ENCODE measurements around the gene ZDHHC1. TPM values are rescaled to one million over a fixed set of nuclear protein-coding genes. Genes with fewer than 3 reads are reported as not detected.

Gene ZDHHC1
- total RNA-seq, 1 donor from 2014 or later, result 2.9 TPM

DNA sequence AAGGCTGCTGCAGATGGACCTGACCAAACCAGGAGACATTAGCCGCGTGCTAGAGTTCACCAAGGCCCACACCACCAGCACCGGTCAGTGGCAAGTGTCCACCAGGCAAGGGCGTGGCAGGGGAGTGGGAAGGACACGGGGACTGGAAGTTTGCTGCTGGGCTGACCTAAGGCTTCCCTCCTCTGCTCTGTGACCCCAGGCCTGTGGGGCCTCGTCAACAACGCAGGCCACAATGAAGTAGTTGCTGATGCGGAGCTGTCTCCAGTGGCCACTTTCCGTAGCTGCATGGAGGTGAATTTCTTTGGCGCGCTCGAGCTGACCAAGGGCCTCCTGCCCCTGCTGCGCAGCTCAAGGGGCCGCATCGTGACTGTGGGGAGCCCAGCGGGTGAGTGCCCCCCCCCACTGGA lies 19.5 kb upstream of the ZDHHC1 start:
- no peak for DNase-seq (ENCODE audit: missing footprints)
- no peak for ATAC-seq
- intact Hi-C loops (cut with DNase I), result no loop called here

DNA sequence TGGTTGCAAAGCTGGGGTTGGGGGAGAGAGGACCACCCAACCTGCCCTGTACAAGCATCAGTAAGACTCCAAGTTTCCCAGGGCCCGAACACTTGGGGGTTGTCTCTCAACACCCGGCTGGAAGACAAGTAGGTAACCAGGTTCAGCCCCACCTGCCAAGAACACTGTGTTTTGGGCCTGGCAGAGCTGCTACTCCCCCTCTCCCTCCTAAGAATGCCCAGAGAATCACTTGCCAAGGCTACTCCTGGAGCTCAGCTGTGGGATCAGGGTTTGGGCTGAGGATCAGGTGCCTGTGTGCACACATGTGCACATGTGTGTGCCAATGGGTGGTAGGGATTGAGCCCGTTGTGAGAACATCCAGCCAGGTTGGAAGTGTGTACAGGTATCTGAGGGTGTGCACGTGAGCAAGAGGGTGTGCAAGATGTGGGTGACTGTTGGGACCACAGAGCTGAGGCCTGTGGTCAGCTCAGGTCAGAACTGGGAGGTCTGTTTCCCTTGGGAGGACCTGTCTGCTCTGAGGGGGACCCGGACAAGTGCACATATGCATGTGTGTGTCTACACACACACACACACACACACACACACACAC lies 16.9 kb upstream of the ZDHHC1 start:
- ATAC-seq, result no peak
- intact Hi-C loops (cut with DNase I), result no loop called here
- DNase-seq (ENCODE audit: missing footprints), result no peak

DNA sequence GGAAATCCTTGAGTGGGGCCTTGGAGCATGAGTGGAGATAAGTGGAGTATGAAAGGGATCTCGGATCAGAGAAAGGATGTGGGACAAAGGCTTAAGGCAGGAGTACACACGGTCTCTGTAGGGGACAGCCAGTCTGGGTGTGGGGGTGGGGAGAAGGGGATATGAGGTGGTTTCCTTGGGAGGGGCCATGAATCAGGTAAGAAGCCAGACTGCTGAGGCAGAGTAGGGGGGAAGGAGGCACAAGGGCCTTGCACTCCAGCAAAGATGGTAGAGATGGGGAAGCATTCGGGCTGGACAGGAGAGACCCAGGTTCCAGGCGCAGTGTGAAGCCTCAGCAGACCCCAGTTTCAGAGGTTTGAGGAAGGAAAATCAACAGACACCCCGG lies 16.2 kb upstream of the ZDHHC1 start:
- DNase-seq (ENCODE audit: missing footprints) (no peak), ATAC-seq (no peak)
- intact Hi-C loops (cut with DNase I), result no loop called here

DNA sequence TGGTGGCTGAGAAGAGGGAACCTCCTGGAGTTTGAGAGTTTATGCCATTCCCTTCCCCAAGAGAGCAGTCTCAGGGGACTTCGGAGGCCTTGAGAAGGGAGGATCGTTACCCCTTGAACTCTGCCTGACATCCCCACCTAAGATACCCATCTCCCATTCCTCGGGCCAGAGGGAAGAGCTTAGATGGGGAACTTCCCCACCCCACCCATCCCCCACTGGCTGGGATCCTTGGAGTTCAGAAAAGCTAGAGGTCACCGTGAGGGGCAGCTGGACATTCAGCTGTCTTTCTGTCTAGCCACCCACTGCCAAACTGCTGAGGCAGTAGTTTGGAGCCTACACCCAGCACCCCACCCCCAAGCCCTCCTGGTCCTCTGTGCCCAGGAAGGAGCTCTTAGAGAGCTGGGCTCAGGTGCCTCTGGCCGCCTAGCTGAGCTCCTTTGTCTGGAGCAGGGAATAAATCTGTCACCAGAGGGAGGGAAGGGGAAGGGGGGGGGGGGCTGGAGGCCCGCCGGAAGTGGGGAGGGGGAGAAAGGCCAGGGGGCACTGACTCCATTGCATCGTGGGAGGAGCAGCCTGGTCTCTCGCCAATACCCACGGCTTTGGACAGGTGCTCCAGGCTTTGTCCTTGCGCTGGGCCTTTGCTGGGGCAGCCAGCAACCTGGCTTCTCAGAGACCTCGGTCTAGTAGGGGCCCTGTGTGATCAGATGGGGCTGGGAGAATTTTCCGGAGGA lies 15.7 kb upstream of the ZDHHC1 start:
- intact Hi-C loops (cut with DNase I), result no loop called here

DNA sequence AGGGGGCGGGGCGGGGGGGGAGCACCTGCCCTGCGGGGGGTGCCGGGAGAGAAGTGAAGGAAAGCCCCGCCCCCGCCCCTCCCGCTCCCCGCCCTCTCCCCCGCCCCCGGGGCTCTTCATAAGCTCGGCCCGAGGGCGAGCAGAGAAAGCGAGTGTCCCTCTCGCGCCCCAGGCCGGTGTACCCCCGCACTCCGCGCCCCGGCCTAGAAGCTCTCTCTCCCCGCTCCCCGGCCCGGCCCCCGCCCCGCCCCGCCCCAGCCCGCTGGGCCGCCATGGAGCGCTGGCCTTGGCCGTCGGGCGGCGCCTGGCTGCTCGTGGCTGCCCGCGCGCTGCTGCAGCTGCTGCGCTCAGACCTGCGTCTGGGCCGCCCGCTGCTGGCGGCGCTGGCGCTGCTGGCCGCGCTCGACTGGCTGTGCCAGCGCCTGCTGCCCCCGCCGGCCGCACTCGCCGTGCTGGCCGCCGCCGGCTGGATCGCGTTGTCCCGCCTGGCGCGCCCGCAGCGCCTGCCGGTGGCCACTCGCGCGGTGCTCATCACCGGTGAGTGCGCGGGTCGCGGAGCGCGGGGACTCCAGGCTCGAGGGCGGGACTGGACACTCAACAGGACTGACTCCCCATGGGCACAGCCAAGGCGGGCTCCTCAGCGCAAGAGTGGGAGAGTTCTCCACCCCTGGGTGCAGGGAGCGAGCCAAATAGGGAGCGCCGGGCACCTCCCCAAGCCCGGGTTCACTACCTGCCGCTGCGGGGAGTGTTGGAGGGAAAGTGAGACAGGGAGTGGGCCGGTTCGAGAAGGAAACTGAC lies 14.9 kb upstream of the ZDHHC1 start, which contains the start of gene HSD11B2:
HSD11B2 (plus strand) TSS at position 145 of the 798 bp plus-strand sequence; CDS start at position 273, 128 bp downstream.
- ATAC-seq (peak; percentile 53), DNase-seq (ENCODE audit: missing footprints) (peak; percentile 79)
- intact Hi-C loops (cut with DNase I), result no loop called here

More for the DNA sequence above, 15.7 kb upstream of the ZDHHC1 start:
- DNase-seq (ENCODE audit: missing footprints) (no peak), ATAC-seq (no peak)

DNA sequence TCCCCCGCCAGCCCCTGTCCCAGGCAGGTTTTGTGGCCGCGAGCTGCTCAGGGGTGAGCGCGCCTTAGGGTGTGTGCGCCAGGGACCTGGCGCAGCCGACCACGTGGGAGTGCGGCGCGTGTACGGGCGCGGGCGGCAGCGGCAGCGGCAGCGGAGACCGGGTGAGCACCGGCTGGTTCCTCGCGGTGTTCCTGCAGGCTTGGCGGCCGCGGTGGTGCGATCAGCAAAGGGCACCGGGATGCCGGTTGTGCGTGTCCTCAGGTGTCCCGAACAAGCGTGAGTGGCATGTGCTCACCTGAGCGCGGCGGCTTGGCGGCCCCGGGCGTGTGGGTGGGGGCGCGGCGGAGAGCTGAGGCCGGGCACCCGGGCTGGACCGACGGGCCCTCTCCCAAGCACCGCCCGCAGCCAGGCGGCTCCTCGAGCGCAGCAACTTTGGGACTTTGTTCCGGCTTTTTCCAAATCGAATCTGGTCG lies 14.3 kb upstream of the ZDHHC1 start:
- DNase-seq (ENCODE audit: missing footprints), result no peak
- intact Hi-C loops (cut with DNase I), result no loop called here
- ATAC-seq, result peak; percentile 23

DNA sequence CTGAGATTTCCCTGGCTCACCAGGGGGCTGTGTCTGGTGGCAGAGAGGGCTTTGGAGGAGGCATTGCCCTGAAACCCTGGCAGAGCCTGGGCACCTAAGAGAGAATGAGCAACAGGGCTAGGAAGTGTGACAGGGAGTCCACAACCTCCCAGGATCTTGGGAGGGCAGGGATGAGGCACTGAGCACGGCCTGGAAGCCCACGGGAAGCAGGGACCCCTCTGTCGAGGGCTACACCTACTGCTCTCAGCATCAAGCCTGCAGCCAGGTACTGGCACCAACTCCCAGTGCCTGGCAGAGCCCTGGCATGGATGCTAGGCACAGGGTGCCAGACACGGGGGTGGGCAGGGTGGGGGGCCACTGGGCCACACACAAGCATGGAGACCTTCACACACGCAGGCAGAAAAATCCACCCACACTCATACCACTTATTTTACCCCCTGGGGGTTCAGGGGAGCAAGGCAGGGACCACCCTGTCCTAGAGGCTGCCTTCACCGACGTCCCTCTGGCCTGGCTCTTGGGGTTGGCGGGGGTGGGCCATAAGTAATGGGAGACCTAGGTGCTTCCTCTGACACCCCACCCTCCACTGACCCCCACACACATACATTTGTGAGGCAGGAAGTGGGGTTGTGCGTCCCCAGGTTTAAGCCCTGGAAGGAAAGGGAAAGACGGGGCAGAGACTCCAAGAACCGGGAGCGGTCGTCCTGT lies 13.7 kb upstream of the ZDHHC1 start:
- no peak for DNase-seq (ENCODE audit: missing footprints)
- intact Hi-C loops (cut with DNase I), result loop anchor here (2.0 kb wide), 2 partner anchors 37 to 85 kb away; no protein-coding TSS in a partner anchor
- no peak for ATAC-seq

DNA sequence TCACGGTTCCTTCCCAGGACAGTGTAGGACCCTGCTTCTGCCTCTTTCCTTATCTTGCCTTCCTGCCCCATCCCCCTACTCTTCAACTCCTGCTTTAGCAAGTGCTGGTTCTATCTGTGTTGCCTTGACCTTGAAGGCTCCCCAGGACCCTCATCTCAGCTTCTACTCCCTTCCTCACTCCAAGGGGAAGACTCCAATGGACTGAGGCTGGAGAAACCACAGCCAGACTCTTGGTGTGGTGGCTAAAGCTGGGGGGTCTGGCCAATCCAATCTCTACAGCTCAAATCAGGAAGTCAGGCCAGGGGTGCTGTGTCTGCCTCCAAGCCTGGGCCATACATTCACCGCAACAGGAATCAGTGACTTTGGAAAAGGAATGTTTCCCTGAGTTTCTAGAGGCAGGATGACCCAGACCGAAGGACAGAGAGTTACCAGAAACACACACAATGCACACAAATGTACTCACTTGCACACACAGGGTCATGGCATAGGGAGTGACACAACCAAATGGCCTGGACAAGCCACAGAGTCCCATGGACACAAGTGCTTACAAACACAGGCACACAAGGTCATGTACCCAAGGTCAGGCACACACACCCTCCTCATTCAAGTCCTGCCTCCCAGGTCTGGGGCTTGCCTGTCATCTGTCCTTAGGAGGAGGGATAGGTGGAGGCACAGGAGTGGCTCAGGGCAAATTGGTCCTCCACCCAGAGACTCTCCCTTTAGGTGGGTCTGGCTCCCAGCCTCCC lies 12.9 kb upstream of the ZDHHC1 start:
- intact Hi-C loops (cut with DNase I), result loop anchor here (2.0 kb wide), 2 partner anchors 38 to 86 kb away; no protein-coding TSS in a partner anchor
- DNase-seq (ENCODE audit: missing footprints) (no peak), ATAC-seq (no peak)

DNA sequence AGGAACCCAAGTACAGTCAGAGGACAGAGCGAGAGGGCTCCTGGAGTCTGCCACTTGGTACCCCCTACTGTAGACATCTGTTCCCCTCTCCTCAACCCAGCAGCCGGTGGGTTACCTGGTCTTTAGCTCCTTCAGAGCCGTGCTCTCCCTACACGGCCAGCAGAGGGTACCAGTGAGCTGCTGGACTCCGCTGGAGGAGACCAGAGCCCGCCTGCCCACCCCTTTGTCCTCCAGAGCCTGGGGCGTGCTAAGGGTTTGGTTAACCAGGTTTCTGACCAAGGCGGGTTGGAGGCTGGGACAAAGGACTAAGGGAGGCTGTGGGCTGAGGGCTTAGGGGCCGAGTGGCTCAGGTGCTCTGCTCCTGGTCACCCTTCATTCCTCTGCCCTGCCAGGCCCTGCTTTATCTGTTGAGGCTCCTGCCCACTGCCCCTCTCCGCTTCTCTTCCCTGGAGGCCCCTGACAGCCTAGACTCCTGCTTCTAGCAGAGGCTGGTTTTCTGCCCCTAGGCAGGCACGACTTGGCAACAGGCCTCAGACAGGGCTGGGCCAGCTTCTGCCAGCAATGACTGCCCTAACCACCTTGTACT lies 12.0 kb upstream of the ZDHHC1 start:
- peak; percentile 76 for ATAC-seq
- intact Hi-C loops (cut with DNase I), result loop anchor here (2.0 kb wide), 2 partner anchors 39 to 87 kb away; no protein-coding TSS in a partner anchor
- peak; percentile 84 for DNase-seq (ENCODE audit: missing footprints)

DNA sequence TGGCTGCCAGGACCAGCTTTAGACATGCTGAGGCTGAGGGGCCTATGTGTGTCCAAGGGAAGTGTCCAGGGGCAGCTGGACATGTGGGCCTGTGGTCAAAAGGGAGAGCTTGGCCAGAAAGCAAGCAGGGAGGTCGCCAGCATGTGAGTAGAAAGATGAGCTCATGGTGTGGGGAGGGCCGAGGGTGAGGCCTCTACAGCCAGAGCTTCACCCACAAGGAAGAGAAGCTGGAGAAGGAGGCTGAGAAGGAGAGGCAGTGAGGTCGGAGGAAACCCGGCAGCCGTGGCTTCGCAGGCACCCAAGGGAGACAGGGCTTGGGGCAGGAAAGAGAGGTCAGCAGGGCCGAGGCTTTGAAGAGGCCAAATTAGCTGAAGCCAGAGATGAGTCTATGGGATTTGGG lies 10.7 kb upstream of the ZDHHC1 start:
- no peak for ATAC-seq
- no peak for DNase-seq (ENCODE audit: missing footprints)
- intact Hi-C loops (cut with DNase I), result no loop called here

DNA sequence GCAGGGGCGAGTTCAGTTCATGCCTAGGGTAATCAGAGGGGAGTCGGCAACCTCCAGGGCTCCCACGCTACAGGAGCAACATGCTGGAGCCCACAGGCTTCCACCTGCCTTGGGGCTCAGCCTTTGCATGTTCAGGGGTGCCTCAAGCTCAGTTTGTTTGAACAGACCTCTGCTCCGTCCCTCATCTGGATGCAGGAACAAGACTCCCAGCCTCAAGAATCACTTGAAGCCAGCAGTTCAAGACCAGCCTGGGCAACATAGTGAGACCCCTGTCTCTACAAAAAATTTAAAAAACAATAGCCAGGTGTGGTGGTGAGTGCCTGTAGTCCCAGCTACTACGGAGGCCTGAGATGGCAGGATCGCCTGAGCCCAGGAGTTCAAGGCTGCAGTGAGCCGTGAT lies 9.7 kb upstream of the ZDHHC1 start:
- DNase-seq (ENCODE audit: missing footprints), result no peak
- ATAC-seq, result no peak
- intact Hi-C loops (cut with DNase I), result no loop called here

DNA sequence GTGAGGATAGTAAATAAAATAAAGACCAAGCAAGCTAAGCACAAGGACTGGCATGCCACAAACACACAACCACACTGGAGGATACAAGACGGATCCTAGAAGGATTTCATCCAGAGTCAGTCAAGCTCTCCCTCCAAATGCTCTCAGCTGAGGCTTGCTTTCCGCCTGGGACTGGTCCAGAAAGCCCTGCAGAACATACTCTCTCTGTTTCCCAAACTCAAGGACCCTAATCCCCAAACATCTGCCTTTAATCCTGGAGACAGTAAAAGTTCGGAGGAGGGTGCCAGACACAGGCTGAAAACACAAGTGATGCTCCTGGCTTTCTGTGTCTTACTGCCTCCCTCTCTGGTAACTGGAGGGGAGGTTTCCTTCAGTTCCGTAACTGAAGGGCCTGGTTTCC lies 9.3 kb upstream of the ZDHHC1 start:
- intact Hi-C loops (cut with DNase I), result no loop called here
- DNase-seq (ENCODE audit: missing footprints) (no peak), ATAC-seq (no peak)

DNA sequence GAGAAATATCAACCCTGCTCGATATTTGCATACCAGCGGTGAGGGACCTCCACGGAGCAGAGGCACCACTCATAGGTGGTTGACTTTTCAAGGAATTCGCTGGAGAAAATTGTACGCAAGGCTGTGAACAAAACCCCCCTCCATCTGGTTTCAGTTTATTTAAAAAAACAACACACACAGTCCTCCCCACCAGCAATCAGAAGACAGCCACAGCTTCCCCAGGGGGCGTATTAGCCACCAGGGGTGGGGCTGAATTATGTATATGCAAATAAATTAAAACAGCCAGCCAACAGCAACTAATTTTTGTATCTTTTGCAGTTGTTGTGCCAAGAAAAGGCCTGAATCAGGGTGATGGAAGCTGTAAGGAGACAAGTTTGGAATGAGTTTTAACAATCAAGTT lies 8.8 kb upstream of the ZDHHC1 start:
- ATAC-seq (no peak), DNase-seq (ENCODE audit: missing footprints) (no peak)
- intact Hi-C loops (cut with DNase I), result no loop called here

DNA sequence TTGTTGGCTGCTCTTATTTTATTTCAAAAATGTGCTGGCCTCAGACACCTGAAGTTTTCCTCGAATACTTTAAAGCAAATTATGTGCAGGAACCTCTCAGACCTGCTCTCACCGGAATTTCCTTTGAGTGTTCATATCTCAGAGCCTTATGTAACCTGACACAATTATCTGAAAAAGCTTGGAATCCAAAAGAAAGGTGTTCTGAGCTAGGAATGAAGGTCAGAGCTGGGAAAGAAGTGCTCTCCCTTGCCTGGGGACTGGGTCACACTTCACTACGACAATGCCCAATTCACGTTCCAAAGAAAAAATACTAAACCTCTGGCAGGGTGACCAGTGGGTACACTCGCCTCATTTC lies 8.0 kb upstream of the ZDHHC1 start:
- intact Hi-C loops (cut with DNase I), result no loop called here
- no peak for ATAC-seq

DNA sequence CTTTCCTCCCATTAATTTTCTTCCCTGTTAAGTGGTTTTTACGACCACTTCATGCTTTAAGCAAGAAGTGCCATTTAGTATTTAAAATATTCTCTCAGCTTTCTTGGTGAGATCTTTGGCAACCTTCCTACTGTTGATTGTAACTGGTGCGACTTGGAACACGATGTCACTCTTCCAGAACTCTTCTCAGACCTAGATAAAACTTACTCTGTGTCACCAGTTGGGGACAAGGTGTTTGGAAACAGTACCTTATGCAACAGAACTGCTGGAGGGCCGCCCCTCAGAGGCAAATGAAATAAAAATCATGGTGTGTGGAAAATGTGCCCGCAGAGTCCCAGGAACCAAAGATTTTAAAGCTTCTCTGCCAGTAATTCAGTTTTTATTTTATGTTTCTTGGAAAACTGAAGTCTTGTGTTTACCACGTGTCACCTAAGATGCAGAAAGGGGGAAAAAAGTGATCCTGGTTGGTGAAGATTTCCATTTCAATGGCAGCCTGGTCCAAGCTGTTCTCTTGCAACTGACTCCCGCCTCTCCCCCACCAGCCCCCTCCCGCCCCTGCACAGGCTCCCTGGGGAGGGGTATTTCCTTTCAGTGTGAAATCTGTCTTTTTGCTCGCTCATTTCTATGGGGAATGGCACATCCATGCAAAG lies 7.5 kb upstream of the ZDHHC1 start:
- ATAC-seq (no peak), DNase-seq (ENCODE audit: missing footprints) (no peak)
- intact Hi-C loops (cut with DNase I), result no loop called here

More for the DNA sequence above, 8.0 kb upstream of the ZDHHC1 start:
- DNase-seq (ENCODE audit: missing footprints), result no peak

DNA sequence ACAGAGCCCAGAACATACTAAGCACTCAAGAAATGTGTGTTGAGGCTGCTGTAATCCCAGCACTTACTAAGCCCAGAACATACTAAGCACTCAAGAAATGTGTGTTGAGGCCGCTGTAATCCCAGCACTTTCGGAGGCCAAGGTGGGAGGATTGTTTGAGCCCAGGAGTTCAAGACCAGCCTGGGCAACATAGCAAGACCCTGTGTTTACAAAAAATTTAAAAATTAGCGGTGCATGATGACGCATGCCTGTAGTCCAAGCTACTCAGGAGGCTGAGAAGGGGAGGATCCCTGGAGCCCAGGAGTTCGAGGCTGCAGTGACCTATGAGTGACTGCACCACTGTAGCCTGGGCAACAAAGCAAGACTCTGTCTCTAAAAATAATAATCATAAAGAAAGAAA lies 6.7 kb upstream of the ZDHHC1 start:
- intact Hi-C loops (cut with DNase I), result no loop called here
- ATAC-seq, result no peak

DNA sequence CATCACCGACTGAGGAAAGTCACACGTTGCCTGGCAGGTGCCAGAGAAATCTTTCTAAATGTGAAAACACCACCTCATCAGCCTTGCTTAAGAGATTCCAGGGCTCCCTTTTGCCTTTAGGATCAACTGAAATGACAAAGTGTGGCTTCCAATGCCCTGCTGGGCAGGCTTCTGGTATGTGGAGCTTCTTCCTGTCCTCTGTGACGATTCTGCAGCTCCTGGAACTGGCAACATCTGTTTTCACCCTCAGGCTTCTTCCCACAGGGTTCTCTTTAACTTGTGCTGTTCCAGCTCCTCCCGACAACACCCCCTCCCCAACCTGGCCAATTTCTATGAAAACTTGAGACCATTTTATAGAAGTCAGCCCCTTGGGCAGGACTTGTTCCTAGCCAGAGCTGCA lies 4.8 kb upstream of the ZDHHC1 start:
- intact Hi-C loops (cut with DNase I), result no loop called here
- ATAC-seq (no peak), DNase-seq (ENCODE audit: missing footprints) (no peak)

More for the DNA sequence above, 6.7 kb upstream of the ZDHHC1 start:
- no peak for DNase-seq (ENCODE audit: missing footprints)
